HG02623 (cell line): Measurements from ENCODE around the gene ELK4.

Experiments
- ATAC-seq: cut with Tn5 transposase; IDR thresholded peaks from one replicate; pipeline ENCODE4 v1.9.1; 2021; ENCODE audit warnings: moderate library complexity; ENCODE audit not compliant: unreplicated experiment

Gene ELK4

GRCh38 chr1:205568469-205569361, 63.1 kb downstream of the ELK4 start:
- no peak for ATAC-seq

GRCh38 chr1:205568135-205568468, 63.7 kb downstream of the ELK4 start:
- ATAC-seq, result no peak

- ATAC-seq, result no peak
Observed at GRCh38 chr1:205567716-205568115, 64.1 kb downstream of the ELK4 start.

GRCh38 chr1:205565799-205566198, 66.0 kb downstream of the ELK4 start:
- no peak for ATAC-seq

GRCh38 chr1:205563927-205564441, 67.8 kb downstream of the ELK4 start:
- ATAC-seq, result no peak

- ATAC-seq, result no peak
Observed at GRCh38 chr1:205561501-205562203, 70.2 kb downstream of the ELK4 start.
